ENCODE data around the gene ZMYM3. TPM values are rescaled to one million over a fixed set of nuclear protein-coding genes. Genes with fewer than 3 reads are reported as not detected.

ZMYM3 gene
- total RNA-seq, 4 donors from 2014 or later = 12.1 to 37.9 (median 27.3) TPM

- no peak for DNase-seq
- TF ChIP-seq CTCF (IDR thresholded peaks at IDR 0.05) (no peak), POLR2A (IDR thresholded peaks at IDR 0.05) (no peak)
- no peaks in the 10 kb centered on the region for H3K9me3 ChIP-seq
- no peak overlapping the region for H3K4me3 ChIP-seq
- no peaks in the 10 kb centered on the region for H3K4me1 ChIP-seq
- intact Hi-C loops (cut with DNase I; ENCODE audit: low total_unique reads) = no loop called here
- no peak overlapping the region for H3K27ac ChIP-seq
- H3K36me3 ChIP-seq = no peaks in the 10 kb centered on the region
- H3K27me3 ChIP-seq = no peaks in the 10 kb centered on the region
Measured at GRCh38 chrX:71225009-71225408, 28.9 kb downstream of the ZMYM3 start.

GRCh38 chrX:71224098-71224708 lies 29.7 kb downstream of the ZMYM3 start:
- Histone ChIP-seq H3K27ac (no peak overlapping the region), H3K4me3 (no peak overlapping the region), H3K9me3 (no peaks in the 10 kb centered on the region), H3K4me1 (no peaks in the 10 kb centered on the region), H3K27me3 (no peaks in the 10 kb centered on the region), H3K36me3 (no peaks in the 10 kb centered on the region)
- TF ChIP-seq CTCF (IDR thresholded peaks at IDR 0.05) = no peak
- TF ChIP-seq POLR2A (IDR thresholded peaks at IDR 0.05) = no peak
- DNase-seq = no peak
- intact Hi-C loops (cut with DNase I; ENCODE audit: low total_unique reads) = no loop called here

- Histone ChIP-seq H3K9me3 (no peaks in the 10 kb centered on the region), H3K27ac (no peak within 1 kb of the TSS), H3K4me1 (no peaks in the 10 kb centered on the region), H3K4me3 (no peak within 1 kb of the TSS), H3K36me3 (no peaks in the 10 kb centered on the region), H3K27me3 (no peaks in the 10 kb centered on the region)
- intact Hi-C loops (cut with DNase I; ENCODE audit: low total_unique reads) = no loop called here
- DNase-seq = no peak
- TF ChIP-seq CTCF (IDR thresholded peaks at IDR 0.05) (no peak), POLR2A (IDR thresholded peaks at IDR 0.05) (no peak)
Measured at GRCh38 chrX:71222929-71223328, 31.0 kb downstream of the ZMYM3 start, which contains the start of gene GJB1. Gene GJB1, plus strand, starts transcription at chrX:71223224. Its CDS starts 484 bp downstream, at chrX:71223708.

- Histone ChIP-seq H3K36me3 (no peaks in the 10 kb centered on the region), H3K27me3 (no peaks in the 10 kb centered on the region), H3K4me3 (no peak overlapping the region), H3K4me1 (no peaks in the 10 kb centered on the region), H3K9me3 (no peaks in the 10 kb centered on the region), H3K27ac (no peak overlapping the region)
- intact Hi-C loops (cut with DNase I; ENCODE audit: low total_unique reads) = no loop called here
- DNase-seq = no peak
- TF ChIP-seq CTCF (IDR thresholded peaks at IDR 0.05) (no peak), POLR2A (IDR thresholded peaks at IDR 0.05) (no peak)
Measured at GRCh38 chrX:71221145-71221544, 32.8 kb downstream of the ZMYM3 start.

GRCh38 chrX:71217298-71217697 lies 36.6 kb downstream of the ZMYM3 start:
- Histone ChIP-seq H3K4me3 (no peak overlapping the region), H3K9me3 (no peaks in the 10 kb centered on the region), H3K4me1 (no peaks in the 10 kb centered on the region), H3K27ac (no peak overlapping the region), H3K27me3 (no peaks in the 10 kb centered on the region), H3K36me3 (no peaks in the 10 kb centered on the region)
- no peak for TF ChIP-seq CTCF (IDR thresholded peaks at IDR 0.05)
- no peak for TF ChIP-seq POLR2A (IDR thresholded peaks at IDR 0.05)
- DNase-seq = no peak
- intact Hi-C loops (cut with DNase I; ENCODE audit: low total_unique reads) = no loop called here
